ENCODE measurements around the gene BMP8A.

GRCh38 chr1:39533442-39533841 lies 42.0 kb downstream of the BMP8A start:
- TF ChIP-seq ZNF274 (IDR thresholded peaks at IDR 0.05; ENCODE audit: low read depth, low read length) (no peak), SUZ12 (IDR thresholded peaks at IDR 0.05; ENCODE audit: extremely low read depth, insufficient read depth, insufficient read length) (no peak), YY1 (IDR thresholded peaks at IDR 0.05; ENCODE audit: insufficient read depth, insufficient read length) (no peak)
